ENCODE data around the gene PHF23.
A peak's percentile ranks its signal among the peaks of the same experiment; 100 is the strongest.

Gene PHF23

GRCh38 chr17:7262192-7262934, 23.1 kb upstream of the PHF23 start, which contains the start of gene CLDN7:
Gene CLDN7, minus strand, starts transcription at chr17:7262478. Its CDS starts 435 bp downstream, at chr17:7262043.
- Mint-ChIP-seq H3K27ac (peak within 1 kb of the TSS; percentile 71), H3K27me3 (peaks cover 19% of the 10 kb centered on the region), H3K4me1 (ENCODE audit: low read depth) (peaks cover 33% of the 10 kb centered on the region), H3K4me3 (peak within 1 kb of the TSS; percentile 67), H3K36me3 (ENCODE audit: low read depth) (peaks cover 13% of the 10 kb centered on the region), H3K9me3 (no peaks in the 10 kb centered on the region)

GRCh38 chr17:7261379-7262191, 22.3 kb upstream of the PHF23 start:
- Mint-ChIP-seq H3K9me3 (no peaks in the 10 kb centered on the region), H3K4me1 (ENCODE audit: low read depth) (peaks cover 36% of the 10 kb centered on the region), H3K27ac (peak overlapping the region; percentile 71), H3K4me3 (peak overlapping the region; percentile 65), H3K27me3 (peaks cover 16% of the 10 kb centered on the region), H3K36me3 (ENCODE audit: low read depth) (peaks cover 20% of the 10 kb centered on the region)

GRCh38 chr17:7260651-7261378, 21.6 kb upstream of the PHF23 start:
- Mint-ChIP-seq H3K36me3 (ENCODE audit: low read depth) (peaks cover 24% of the 10 kb centered on the region), H3K4me3 (peak overlapping the region; percentile 41), H3K4me1 (ENCODE audit: low read depth) (peaks cover 41% of the 10 kb centered on the region), H3K27me3 (peaks cover 16% of the 10 kb centered on the region), H3K9me3 (no peaks in the 10 kb centered on the region), H3K27ac (no peak overlapping the region)

DNA sequence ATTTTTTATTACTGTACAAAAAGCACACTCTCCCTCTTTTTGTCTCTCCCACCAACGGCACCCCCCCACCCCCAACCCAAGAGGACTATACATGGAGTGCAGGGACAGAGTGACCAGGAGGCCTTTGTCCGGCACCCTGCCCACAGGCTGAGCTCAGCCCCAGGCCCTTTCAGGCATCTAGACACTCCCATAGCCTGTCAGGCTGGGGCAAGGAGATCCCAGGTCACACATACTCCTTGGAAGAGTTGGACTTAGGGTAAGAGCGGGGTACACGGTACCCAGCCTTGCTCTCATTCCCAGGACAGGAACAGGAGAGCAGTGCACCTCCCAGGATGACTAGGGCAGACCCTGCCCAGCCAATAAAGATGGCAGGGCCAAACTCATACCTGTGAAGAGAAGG, 20.9 kb upstream of the PHF23 start:
- H3K4me1 Mint-ChIP-seq (ENCODE audit: low read depth), result peaks cover 41% of the 10 kb centered on the region
- peaks cover 24% of the 10 kb centered on the region for H3K36me3 Mint-ChIP-seq (ENCODE audit: low read depth)
- H3K27ac Mint-ChIP-seq, result no peak overlapping the region
- H3K9me3 Mint-ChIP-seq, result no peaks in the 10 kb centered on the region
- no peak overlapping the region for H3K4me3 Mint-ChIP-seq
- H3K27me3 Mint-ChIP-seq, result peaks cover 16% of the 10 kb centered on the region

DNA sequence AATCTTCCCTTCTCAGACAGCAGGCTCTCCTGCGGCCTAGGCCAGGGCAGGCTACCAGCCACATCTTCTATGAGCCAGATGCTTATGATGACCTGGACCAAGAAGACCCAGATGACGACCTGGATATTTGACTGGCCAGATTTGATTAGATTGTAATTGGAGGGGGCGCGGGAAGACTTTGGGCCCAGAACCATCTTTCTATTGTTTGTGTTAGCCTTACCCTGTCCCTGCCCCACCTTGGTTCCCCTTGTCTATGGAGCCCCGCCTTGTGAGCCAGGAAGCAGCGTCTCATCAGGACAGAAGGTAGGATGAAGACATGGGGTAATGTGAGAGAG, 20.3 kb upstream of the PHF23 start:
- H3K27ac Mint-ChIP-seq, result no peak overlapping the region
- peaks cover 30% of the 10 kb centered on the region for H3K36me3 Mint-ChIP-seq (ENCODE audit: low read depth)

DNA sequence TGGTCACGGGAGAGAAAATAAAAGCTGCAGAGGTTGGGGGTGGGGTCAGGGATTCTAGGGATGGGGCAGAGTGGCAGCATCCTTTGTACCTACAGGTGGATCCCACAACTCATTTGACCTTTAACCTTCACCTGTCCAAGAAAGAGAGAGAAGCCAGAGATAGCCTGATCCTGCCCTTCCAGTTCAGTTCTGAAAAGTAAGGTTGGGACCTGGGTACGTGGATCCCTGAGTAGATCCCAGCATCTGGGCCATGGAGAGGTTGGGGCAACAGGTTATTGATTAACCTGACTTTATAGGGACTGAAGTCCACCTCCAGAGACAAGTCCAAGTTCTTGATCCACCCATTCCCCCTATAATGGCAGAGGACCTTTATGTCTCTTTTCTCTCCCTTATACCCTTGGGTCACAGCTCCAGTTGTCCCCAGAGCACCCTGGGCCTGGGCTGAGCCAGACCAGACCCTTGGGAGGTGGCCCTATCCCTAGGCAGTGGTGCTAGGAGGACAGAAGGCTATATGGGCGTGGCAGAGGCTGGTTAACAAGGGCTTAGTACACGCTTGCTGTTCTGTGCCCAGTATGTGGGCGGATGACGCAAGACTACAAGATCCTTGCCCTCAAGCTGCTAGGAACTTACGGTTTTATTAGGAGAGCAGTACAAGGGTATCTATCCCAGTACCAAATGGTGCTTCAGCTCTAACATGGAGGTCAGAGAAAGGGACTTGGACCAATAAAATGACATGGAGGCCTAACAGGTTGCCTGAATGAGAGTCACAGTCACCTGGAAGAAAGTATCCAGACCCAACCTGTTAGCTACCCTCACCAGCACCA, 19.7 kb upstream of the PHF23 start:
- Mint-ChIP-seq H3K9me3 (no peaks in the 10 kb centered on the region), H3K36me3 (ENCODE audit: low read depth) (peaks cover 36% of the 10 kb centered on the region), H3K27ac (no peak overlapping the region), H3K4me3 (no peak overlapping the region), H3K27me3 (peaks cover 14% of the 10 kb centered on the region), H3K4me1 (ENCODE audit: low read depth) (peaks cover 46% of the 10 kb centered on the region)

More for the DNA sequence above, 20.3 kb upstream of the PHF23 start:
- Mint-ChIP-seq H3K27me3 (peaks cover 16% of the 10 kb centered on the region), H3K9me3 (no peaks in the 10 kb centered on the region), H3K4me3 (no peak overlapping the region), H3K4me1 (ENCODE audit: low read depth) (peaks cover 46% of the 10 kb centered on the region)

DNA sequence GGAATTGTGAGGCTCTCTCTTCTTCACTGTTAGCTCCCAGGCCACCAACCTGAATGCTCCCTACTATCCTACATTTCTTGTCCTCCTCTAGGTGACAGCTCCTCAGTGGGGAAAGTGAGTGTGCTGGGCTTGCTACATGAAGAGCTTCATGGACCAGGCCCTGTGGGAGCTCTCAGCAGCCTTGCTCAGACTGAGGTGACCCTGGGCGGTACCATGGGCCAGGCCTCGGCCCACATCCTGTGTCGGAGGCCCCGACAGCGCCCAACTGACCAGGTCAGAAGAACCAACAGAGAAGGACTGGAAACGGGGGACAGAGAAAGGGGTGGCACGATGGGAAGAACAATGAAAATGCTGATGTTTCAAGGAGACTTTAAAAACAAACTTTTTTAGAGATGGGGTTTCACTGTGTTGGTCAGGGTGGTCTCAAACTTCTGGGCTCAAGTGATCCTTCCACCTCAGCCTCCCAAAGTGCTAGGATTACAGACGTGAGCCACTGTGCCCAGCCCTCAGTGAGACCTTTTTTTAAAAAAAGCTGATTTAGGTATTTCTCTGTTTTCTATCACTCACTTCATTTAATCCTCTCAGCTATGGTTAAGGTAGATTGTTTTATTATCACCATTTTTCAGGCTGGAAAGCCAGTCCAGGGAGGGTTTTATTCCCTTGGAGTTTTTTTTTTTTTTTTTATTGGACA, 17.7 kb upstream of the PHF23 start:
- Mint-ChIP-seq H3K27me3 (no peaks in the 10 kb centered on the region), H3K4me1 (ENCODE audit: low read depth) (peaks cover 47% of the 10 kb centered on the region), H3K9me3 (no peaks in the 10 kb centered on the region), H3K36me3 (ENCODE audit: low read depth) (peaks cover 45% of the 10 kb centered on the region), H3K4me3 (no peak overlapping the region), H3K27ac (no peak overlapping the region)

DNA sequence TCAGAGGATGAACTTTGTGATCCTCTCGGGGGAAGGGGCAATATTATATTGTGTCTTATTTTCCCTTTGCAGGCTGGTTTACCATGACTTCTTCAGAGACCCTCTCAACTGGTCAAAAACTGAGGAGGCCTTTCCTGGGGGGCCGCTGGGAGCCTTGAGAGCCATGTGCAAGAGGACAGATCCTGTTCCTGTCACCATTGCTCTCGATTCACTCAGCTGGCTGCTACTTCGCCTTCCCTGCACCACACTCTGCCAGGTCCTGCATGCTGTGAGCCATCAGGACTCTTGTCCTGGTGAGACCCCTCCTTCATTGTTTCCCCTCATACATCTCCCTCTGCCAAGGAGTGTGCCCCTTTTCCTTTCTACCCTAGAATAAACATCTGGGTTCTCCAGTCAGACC, 15.3 kb upstream of the PHF23 start:
- peaks cover 49% of the 10 kb centered on the region for H3K4me1 Mint-ChIP-seq (ENCODE audit: low read depth)
- H3K4me3 Mint-ChIP-seq, result no peak overlapping the region
- no peaks in the 10 kb centered on the region for H3K27me3 Mint-ChIP-seq
- H3K9me3 Mint-ChIP-seq, result no peaks in the 10 kb centered on the region
- H3K27ac Mint-ChIP-seq, result peak overlapping the region; percentile 13
- H3K36me3 Mint-ChIP-seq (ENCODE audit: low read depth), result peaks cover 43% of the 10 kb centered on the region

- Mint-ChIP-seq H3K27me3 (no peaks in the 10 kb centered on the region), H3K36me3 (ENCODE audit: low read depth) (peaks cover 37% of the 10 kb centered on the region), H3K4me3 (peak overlapping the region; percentile 94), H3K4me1 (ENCODE audit: low read depth) (peaks cover 60% of the 10 kb centered on the region), H3K27ac (peak overlapping the region; percentile 99), H3K9me3 (no peaks in the 10 kb centered on the region)
Measured at GRCh38 chr17:7253082-7253481, 13.8 kb upstream of the PHF23 start.

DNA sequence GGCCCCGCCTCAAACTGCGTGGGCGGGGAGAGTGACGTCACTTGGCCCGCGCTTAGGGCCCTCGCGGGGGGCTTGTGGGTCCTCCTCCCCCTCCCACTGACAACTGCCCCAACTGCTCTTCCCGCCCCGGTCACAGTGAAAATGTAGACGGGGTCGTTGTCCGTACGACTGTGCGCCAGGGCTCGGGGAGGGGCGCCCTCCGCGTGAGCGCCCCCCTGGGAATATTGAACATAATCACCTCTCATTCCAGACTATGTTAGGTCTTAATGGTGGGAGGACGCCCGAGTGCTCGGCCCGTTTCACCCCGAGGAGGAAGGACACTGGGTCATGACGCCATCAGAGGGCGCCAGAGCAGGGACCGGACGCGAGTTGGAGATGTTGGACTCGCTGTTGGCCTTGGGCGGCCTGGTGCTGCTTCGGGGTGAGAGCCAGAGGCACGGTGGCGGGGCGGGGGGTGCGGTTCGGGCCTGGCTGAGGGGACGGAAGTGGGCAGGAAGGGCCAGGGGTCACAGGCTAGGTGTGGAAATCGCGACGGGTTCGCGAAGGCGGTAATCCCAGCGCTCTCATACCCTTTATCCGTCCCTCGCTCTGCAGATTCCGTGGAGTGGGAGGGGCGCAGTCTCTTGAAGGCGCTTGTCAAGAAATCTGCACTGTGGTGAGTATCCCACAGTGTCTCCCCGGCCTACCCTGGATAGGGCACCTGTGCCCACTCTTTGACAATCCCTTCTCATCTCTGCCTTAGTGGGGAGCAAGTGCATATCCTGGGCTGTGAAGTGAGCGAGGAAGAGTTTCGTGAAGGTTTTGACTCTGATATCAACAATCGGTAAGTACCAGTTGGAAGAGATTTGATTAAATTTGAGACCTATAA, 13.2 kb upstream of the PHF23 start, which contains the start of gene ELP5:
TSS of gene ELP5 (plus strand) at position 40 of the 868 bp plus-strand sequence. CDS start at position 376, 336 bp downstream.
- Mint-ChIP-seq H3K27me3 (no peaks in the 10 kb centered on the region), H3K4me3 (peak within 1 kb of the TSS; percentile 94), H3K36me3 (ENCODE audit: low read depth) (peaks cover 40% of the 10 kb centered on the region), H3K27ac (peak within 1 kb of the TSS; percentile 99), H3K4me1 (ENCODE audit: low read depth) (peaks cover 64% of the 10 kb centered on the region), H3K9me3 (no peaks in the 10 kb centered on the region)

- H3K27ac Mint-ChIP-seq, result peak within 1 kb of the TSS; percentile 99
- peak within 1 kb of the TSS; percentile 94 for H3K4me3 Mint-ChIP-seq
- H3K9me3 Mint-ChIP-seq, result no peaks in the 10 kb centered on the region
- no peaks in the 10 kb centered on the region for H3K27me3 Mint-ChIP-seq
- peaks cover 34% of the 10 kb centered on the region for H3K36me3 Mint-ChIP-seq (ENCODE audit: low read depth)
- peaks cover 62% of the 10 kb centered on the region for H3K4me1 Mint-ChIP-seq (ENCODE audit: low read depth)
Measured at GRCh38 chr17:7251661-7252175, 12.5 kb upstream of the PHF23 start, which contains the start of gene CTDNEP1. Gene CTDNEP1, minus strand, starts transcription at chr17:7251734. Its CDS starts 438 bp downstream, at chr17:7251296.

GRCh38 chr17:7250695-7251627, 11.7 kb upstream of the PHF23 start:
- Mint-ChIP-seq H3K27me3 (no peaks in the 10 kb centered on the region), H3K36me3 (ENCODE audit: low read depth) (peaks cover 36% of the 10 kb centered on the region), H3K27ac (peak overlapping the region; percentile 99), H3K4me3 (peak overlapping the region; percentile 94), H3K4me1 (ENCODE audit: low read depth) (peaks cover 57% of the 10 kb centered on the region), H3K9me3 (no peaks in the 10 kb centered on the region)
